ENCODE measurements around the gene AHDC1. TPM values are rescaled to one million over a fixed set of nuclear protein-coding genes. Genes with fewer than 3 reads are reported as not detected.

AHDC1 gene
- total and polyA plus RNA-seq, 2 donors (not counting 3 experiments of a cell fraction or from before 2014, with no cell fraction given), result 7.0 to 32.1 TPM

GRCh38 chr1:27594564-27595510, 9.1 kb downstream of the AHDC1 start:
- Histone ChIP-seq H3K9ac (replicated peaks; ENCODE audit: extremely low read depth, insufficient read depth, low read length) (no peak overlapping the region), H3K4me1 (ENCODE audit: control insufficient read depth, extremely low read depth, insufficient read depth, low read length) (peaks cover 16% of the 10 kb centered on the region), H3K27ac (ENCODE audit: insufficient read depth, low read depth, low read length) (no peak overlapping the region), H3K27me3 (ENCODE audit: control insufficient read depth in 2 of 2, insufficient read depth in 2 of 2, low read length in 2 of 2) (no peaks in the 10 kb centered on the region), H2AFZ (ENCODE audit: low read depth, low read length) (no peak overlapping the region), H3K9me1 (replicated peaks; ENCODE audit: control insufficient read depth, extremely low read depth, insufficient read depth, low read length) (no peaks in the 10 kb centered on the region), H4K20me1 (replicated peaks; ENCODE audit: control insufficient read depth, extremely low read depth, insufficient read depth, low read length) (no peaks in the 10 kb centered on the region), H3K36me3 (ENCODE audit: control insufficient read depth in 2 of 2, extremely low read depth in 1 of 2, insufficient read depth in 2 of 2, low read length in 2 of 2) (peaks cover 0 to 5% of the 10 kb centered on the region in 2 experiments), H3K4me3 (replicated peaks in 1 of 3; ENCODE audit: insufficient read depth in 1 of 3, low read depth in 1 of 3, low read length in 3 of 3) (no peak overlapping the region), H3K9me3 (replicated peaks; ENCODE audit: control insufficient read depth, insufficient read depth, low read length) (no peaks in the 10 kb centered on the region), H3K4me2 (ENCODE audit: insufficient read depth, low read length) (no peak overlapping the region), H3K79me2 (ENCODE audit: control insufficient read depth, insufficient read depth, low read length) (peaks cover 11% of the 10 kb centered on the region)
- DNase-seq (ENCODE audit: low read depth, low spot score) (no peak), FAIRE-seq (no peak)
- BruUV-seq (replicated peaks), result TSS peak; percentile 22
- CTCF ChIA-PET, result interaction anchor here (0.9 to 4.2 kb wide), 2 partner anchors 26 to 38 kb away, joined by 3 to 27 read pairs; no protein-coding TSS in a partner anchor
- intact Hi-C loops (cut with micrococcal nuclease) (no loop called here), dilution Hi-C loops (cut with MboI; ENCODE audit: extremely low pct_ligation_motif_present, low sequenced_read_pairs) (loop anchor here (25.0 kb wide), 1 partner anchor 183 kb away; no protein-coding TSS in a partner anchor)
- POLR2A ChIA-PET, result no interaction called here
- no peak for TF ChIP-seq MYC (IDR thresholded peaks at IDR 0.05; ENCODE audit: low read depth, low read length)
- TF ChIP-seq CTCF (IDR thresholded peaks at IDR 0.05; ENCODE audit: extremely low read depth in 1 of 2, insufficient read depth in 1 of 2, low read depth in 1 of 2, low read length in 2 of 2), result no peak
- no peak for TF ChIP-seq EZH2 (IDR thresholded peaks at IDR 0.05; ENCODE audit: borderline replicate concordance, low read depth, low read length, severe bottlenecking)
- no peak for TF ChIP-seq JUN (IDR thresholded peaks at IDR 0.05; ENCODE audit: borderline replicate concordance, insufficient read depth, insufficient read length, low read depth)
- no peak for TF ChIP-seq GATA2 (IDR thresholded peaks at IDR 0.05; ENCODE audit: insufficient read depth, insufficient read length, low read depth, low read length)
- no peak for TF ChIP-seq MAX (IDR thresholded peaks at IDR 0.05; ENCODE audit: insufficient read depth, insufficient read length)
- no peak for TF ChIP-seq FOS (IDR thresholded peaks at IDR 0.05; ENCODE audit: borderline replicate concordance, insufficient read depth, low read length)
- no peak for TF ChIP-seq POLR2A (IDR thresholded peaks at IDR 0.05; ENCODE audit: low read depth, low read length)
- no peak for TF ChIP-seq POLR2AphosphoS5 (IDR thresholded peaks at IDR 0.05; ENCODE audit: insufficient read depth, low read depth, low read length)
